GM18499 (cell line): ENCODE results near the gene C1orf105.
"Not testable (repeated sequence)": the region's sequence is repeated elsewhere in the genome, so short reads cannot be mapped to it uniquely, and the experiment has no call there.

Experiments
- ATAC-seq: cut with Tn5 transposase; IDR thresholded peaks from one replicate; pipeline ENCODE4 v1.9.1; 2021; ENCODE audit warnings: moderate number of reproducible peaks; ENCODE audit not compliant: insufficient read depth, unreplicated experiment

Gene C1orf105

DNA sequence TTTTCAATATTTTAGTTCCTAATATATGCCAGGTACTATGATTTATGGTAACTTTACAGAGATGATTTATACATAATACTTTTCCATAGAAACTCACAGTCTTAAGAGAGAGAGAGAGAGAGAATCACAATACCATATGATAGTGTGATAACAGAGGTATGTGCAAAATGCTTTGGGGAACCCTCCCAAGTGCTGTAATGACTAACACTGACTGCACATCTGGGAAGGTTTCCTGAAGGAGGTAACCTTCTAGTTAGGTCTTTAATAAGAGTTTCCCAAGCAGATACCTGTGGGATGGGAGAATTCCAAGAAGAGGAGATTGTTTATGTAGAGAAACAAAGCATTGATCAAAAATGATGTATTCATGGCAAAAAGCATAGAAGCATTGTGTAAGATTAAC, 58.0 kb downstream of the C1orf105 start:
- ATAC-seq: no peak

DNA sequence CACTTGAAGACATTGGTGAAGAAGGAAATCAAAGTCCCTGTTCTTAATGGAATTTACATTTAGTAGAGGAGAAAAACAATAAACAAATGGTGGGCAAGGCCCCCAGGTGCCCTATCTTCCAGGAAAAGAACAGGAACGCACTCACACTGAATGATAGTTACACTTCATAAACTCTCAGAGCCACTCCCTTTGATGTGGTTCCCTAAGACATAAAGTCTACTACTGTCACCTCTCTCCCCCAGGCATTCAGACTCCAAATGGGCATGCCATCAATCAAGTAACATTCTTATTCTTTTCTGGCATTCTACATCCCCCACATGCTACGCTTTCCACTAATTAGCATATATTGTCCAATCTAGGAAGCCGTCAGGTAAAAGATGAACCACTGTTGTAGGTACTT, 59.9 kb downstream of the C1orf105 start:
- ATAC-seq: no peak

DNA sequence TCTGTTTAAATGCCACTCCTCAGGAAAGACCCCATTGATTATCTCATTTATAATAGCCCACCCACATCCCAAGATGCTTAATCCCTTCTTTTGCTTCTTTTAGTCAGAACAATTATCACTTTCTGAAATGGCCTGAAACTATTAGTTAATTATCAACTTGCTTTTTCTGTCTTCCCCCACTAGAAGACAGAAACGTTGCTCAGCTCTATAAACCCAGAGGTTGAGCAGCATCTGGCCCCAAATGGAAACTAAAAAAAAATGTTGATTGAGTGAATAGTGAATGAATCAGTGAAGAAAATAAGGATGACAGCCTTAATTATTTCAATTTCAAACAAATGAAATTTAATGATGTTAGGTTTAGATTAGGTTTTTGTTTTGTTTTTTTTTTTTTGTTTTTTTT, 61.6 kb downstream of the C1orf105 start:
- ATAC-seq: no peak

DNA sequence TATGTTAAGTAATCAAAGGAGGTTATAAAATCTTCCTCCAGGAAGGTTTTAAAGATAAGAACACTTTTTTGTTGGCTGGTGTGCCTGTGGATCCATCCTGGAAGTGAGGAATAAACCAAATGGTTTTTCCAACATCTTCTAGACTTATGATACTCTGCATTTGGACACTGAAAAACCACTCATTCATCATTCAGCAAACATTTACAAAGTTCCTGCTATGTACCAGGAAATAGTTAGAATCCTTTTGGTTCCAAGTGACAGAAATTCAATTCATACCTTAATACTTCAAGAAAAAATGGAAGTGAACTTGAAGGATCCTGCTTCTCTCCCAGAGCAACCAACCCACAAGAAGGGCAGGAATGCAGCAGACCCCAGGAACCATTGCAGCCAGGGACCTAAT, 63.0 kb downstream of the C1orf105 start:
- ATAC-seq: no peak

DNA sequence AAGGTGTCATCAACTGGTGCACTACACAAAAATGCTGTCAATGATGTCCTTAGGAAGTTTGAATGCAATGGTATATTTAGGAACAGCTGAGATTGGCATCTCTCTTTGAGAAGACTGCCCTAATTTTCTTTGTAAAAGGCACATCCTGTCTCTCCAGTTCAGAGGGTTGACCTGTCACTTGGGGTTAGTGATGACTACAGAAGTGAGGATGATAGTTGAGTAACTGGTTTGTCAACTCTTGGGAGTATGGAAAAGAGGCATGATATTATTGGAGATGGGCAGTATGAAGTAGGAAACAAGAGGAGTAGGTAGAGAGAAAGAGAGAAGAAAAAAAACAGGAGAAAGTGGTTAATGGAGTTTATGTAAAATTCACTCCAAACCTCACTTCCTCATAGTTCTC, 63.8 kb downstream of the C1orf105 start:
- no peak for ATAC-seq

DNA sequence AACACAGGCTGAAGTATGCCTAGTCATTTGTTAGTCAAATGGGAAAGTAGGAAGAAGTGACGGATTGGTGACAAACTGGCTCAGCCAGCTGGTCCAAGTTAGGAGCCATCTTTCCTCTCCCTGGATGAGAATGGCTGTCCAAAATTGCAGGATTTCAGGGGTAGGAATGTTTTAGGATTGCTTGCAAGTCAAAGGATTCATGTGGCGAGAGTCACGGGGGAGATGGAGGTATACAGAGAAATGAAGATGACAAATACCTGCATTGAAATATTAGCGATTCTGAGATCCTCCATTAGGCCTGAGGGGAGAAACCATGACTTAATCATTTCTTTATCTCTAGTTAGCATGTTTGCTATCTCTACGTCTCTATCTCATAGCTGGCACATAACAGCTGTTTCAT, 65.1 kb downstream of the C1orf105 start:
- no peak for ATAC-seq

DNA sequence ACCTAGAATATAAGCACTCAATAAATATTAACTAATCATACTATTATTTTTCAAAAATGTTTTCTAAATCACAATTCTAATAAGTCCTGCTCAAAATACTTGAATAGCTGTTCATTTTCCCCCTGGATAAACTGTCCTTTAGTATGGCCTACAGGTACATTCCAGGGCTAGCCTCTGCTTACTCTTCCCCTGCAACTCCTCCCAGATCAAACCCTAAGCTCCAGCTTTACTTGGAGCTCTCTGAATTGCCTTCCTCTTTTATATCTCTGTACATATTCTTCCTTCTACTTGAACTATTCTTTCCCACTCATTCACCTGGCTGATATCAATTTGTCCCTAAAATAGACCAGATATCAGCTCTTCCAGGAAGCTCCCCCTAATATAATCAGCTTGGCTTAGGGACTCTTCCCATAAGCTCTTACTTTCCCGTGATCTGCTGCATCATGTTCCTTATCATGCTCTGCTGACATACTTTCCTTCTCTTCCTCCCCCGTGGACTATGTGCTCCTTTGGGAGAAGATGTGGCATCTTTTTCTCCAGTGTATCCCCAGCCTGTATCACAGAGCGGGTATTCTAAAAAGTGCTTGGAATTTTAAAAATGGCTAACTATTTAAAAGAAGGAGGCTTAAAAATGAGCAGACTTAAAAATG, 66.4 kb downstream of the C1orf105 start:
- ATAC-seq: no peak

DNA sequence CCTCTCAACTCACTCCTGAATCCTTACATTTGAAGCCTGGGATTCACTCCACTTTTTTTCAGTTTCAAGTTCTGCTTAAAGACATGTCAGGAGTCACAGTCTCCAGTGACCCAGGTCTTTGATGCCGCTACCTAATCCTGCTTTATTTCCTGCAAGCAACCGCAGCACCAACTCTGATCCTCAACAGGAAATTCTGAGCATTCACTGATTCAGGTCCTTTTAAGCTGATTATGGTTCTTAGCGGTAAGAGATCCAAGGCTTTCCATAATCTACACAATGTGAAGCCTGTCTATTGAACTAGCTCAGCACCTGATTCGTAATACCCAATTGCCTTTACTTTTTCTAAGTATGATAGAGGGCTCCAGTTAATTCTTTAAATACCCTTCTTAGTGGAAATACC, 67.1 kb downstream of the C1orf105 start:
- ATAC-seq: no peak

DNA sequence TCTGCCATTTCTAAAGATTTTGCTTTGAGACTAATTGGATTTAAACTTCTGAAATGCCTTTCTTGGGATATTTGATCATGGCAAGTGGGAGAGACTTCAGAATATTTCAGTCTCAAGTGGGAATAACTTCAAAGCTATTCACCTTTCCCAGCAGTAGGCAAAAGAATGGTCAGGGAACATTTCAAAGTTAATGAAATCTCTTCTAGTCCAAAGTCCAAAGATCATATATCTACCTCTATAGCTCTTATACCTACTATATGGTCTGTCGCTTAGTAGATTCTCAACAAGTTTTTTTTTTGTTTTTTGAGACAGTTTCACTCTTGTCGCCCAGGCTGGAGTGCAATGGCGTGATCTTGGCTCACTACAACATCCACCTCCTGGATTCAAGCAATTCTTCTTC, 67.9 kb downstream of the C1orf105 start:
- no peak for ATAC-seq

DNA sequence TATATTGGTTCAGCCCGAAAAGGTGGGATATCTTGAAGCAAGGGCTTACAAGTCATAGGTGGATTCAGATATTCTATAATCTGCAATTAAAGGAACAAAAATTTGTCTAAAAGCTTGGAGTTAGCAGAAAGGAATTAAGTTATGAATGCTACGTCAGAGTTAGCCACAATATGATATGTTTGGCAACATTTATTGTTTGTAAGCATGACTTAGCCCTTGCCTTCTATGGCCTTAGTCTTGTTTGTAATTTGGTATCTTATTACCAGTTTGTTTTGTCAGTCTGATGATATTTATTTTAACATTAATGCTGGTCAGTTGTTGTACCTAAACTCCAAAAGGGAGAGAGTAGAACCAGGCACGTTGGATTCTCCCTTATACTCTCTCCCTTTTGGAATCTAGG, 69.4 kb downstream of the C1orf105 start:
- no peak for ATAC-seq

DNA sequence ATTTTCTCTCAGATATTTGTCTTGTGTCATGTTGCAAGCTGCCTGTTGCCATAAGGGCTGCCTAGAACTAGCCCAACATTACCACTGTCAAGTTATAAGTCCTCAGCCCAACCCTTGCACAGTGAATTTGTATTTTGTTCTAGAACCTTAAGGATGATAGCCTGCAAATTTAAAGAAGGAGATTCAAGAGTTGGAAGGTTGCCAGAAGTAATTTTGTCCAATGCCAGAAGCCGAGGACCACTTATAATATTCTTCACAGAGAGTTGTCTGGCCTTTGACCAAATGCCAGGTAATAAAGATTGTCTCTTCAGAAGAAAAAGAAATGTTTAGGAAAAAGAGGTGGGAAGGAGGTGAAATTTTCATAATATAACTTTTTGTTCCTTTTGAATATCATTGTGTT, 71.9 kb downstream of the C1orf105 start:
- no peak for ATAC-seq

DNA sequence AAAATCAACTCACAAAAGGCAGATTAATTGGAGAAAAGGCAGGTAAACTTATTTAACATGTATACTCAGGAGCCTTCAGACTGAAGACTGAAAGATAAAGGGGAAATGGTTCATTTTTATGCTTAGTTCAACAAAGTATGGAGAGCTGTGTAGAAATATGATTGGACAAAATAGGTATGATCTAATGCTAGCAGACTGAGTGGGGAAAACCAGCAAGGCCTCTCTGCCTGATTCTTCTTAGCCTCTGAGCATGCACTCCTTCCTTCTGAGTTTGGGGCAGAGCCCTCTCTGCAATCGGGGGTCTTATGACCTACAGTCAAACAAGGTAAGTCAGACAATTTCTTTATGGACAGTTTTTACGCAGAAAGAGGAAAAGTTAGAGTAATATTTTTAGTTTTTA, 73.7 kb downstream of the C1orf105 start:
- ATAC-seq: no peak

DNA sequence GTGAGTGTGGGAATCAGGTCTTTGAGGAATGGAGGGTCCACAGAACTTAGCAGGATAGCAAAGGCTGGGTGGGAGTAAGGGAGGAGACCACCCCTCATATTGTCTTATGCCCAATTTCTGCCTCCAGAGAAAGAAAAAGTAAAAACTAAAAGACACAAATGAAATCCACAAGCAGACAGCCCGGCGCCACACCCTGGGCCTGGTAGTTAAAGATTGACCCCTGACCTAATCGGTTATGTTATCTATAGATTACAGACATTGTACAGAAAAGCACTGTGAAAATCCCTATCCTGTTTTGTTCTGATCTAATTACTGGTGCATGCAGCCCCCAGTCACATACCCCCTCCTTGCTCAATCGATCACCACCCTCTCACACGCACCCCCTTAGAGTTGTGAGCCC, 75.6 kb downstream of the C1orf105 start:
- ATAC-seq: not testable (repeated sequence)

DNA sequence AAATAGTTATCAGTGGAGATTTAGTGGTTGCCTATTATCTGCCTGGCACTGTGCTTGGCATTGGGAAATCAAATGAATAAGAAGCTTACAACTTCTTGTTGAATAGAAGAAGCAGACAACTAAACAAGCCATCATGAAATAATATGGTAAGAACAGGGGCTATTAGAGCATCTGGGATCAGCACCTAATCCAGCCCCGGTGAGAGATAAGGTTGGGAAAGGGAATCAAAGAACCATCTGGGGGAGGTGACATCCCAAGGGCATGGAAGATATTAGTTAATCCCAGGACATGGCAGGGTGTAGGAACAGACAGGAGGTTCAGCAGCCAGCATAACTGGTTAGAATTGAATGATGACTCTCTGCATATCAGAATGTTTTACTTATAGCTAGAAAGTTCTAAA, 76.2 kb downstream of the C1orf105 start:
- ATAC-seq: no peak

DNA sequence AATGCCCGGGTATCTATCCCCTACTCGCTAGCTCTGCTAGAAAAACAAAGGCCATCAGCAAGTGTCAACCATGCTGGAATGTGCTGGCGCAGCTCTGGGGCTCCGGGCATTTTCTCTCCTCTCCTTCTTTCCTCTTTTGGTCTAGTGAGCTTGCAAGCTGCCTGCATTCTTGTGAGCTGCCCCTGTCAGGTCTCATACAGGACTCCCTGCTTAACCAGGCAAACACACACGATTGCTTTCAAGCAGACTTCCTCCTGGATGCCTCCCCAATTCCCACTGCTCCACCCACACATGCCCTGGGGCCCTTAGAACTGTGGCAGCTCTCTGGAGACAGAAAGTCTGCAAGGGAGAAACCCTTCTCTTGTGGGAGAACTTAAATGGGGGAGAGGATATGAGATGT, 76.7 kb downstream of the C1orf105 start:
- ATAC-seq: no peak

DNA sequence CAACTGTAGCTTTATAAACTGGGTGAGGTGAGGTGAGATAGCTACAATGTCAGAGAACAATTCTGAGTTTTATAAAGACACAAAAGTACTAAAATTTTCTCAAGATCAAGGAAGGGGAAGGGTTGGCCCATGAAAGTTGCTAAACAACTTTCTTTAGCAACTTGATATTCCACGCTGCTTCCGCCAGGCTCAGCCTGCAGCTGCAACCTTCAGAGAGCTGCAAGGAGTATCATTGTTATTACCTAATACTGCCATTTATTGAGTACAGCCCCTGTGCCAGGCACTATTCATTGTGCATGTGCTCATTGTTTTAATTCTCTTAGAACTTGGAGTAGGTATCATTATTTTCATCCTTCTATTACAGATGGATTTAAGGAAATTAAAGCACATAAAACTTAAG, 78.4 kb downstream of the C1orf105 start:
- no peak for ATAC-seq

DNA sequence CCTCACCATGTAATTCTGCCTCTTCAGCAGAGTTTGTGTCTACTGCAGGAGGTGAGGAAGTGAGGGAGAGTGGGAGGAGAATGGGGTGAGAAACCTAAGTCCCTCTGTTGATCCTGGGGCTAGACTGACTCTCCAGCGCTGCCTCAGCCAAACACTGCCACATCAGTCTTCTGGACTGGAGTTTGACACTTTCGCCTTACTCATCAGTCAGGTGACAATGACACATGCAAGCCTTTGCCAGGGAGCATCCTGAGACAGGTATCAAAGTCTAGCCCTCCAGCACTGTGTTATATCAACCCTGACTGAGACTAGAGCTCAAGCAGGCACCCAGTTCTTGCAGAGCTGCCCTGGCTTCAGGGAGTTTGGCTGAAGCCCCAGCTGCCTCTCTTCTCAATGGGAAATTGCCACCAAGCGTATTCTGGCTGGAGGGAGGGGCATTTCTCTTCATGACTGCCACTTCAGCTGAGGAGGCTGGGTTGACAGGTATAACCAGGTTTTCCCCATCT, 79.2 kb downstream of the C1orf105 start:
- ATAC-seq: no peak

DNA sequence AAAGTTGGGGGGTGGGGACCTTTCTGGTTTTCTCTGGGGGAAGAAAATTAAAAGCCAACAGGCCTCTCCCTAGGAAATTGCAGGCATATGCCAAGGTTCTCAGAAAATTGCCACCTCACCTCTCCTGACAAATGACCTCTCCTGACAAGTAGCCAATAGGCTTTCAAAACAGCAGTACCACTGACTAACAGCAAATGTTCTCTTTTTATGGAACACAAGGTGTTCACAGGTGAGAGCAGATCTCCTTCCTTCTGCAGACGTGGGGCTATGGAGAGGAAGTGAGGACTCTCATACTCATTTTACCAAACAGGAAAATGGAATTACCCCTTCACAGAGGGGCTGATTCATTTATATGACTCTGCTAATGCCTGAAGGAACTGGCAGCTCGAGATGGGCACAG, 79.7 kb downstream of the C1orf105 start:
- ATAC-seq: no peak

DNA sequence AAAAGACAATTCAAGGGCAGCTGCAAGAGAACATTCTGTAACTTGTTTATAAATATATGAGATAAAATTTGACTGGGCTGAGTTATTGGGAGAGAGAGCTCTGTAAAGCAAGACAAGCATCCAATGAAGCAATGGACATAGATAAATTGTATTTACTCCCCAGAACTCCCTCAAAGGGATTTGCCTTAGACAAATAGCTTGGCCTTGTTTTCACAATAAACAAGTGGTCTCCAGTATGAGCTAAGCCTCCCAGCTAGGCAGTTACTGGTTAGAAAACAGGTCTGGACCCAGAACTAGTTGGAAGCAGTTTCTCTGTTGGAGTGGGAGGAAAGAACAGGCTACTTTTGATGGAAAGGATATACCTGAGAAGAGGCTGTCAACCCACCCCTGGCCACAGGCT, 87.3 kb downstream of the C1orf105 start:
- no peak for ATAC-seq

DNA sequence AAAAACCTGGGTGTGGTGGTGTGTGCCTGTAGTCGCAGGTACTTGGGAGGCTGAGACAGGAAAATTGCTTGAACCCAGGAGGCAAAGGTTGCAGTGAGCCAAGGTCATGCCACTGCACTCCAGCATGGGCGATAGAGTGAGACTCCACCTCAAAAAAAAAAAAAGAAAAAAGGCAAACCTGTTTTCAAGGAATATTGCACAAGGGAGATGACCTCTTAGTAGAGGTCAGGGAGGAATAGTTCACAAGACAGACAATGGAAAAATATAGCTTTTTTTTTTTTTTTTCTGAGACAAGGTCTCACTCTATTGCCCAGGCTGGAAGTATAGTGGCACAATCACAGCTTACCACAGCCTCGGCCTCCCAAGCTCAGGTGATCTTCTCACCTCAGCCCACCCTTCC, 90.0 kb downstream of the C1orf105 start:
- ATAC-seq: no peak

DNA sequence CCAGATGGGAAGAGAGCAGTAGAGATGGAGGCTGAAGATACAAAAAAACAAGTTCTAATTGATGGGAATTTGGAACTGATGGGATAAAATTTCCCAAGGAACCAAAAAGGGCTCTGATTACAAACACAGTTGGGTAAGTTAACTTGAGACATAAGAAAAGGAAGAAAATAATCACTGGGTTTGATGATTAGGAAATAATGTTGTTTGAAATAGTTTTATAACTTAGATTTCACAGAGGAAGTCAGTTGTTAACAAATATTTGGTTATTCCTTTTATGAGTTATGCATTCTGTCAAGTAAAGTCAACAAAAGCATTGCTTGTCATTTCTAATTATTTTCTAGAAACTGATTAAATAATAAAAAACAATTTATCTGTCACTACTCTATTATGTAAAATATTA, 92.1 kb downstream of the C1orf105 start:
- ATAC-seq: no peak

DNA sequence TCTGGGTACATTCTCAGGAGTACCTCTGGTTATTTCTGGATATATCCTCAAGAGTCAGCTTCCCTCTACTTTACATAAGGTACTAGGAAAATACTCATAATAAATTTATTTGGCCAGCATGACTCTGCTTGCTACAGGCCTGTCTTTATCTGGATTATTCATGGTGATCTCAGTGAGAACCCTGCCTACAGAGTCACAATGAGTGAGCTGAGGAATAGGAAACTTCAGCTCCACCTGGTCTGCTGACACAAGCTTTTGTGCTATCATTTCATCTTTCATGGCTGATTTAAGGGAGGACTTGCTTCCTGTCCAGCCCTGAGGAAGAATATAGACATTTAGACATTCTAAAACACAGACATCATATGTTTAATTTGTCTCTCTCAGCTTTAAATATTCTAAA, 93.0 kb downstream of the C1orf105 start:
- ATAC-seq: no peak

DNA sequence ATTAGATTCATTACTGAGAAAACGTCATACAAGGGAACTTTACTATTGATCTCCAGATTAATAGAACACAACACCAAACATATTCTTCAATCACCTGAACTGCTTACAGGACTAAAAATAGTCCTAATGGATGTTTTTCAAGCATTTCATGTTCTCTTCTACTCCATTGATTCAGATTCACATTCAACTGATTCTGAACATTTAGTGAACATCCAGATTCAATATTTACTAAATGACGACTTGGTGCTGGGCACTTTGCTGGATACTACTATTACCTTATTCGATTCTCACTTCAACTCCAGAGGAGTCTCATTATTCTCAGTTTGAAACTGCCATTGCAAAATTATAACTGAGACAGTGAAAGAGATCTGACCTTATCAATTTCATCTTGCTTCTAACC, 93.6 kb downstream of the C1orf105 start:
- no peak for ATAC-seq
